ENCODE measurements around the gene PRMT6. TPM values are rescaled to one million over a fixed set of nuclear protein-coding genes. Genes with fewer than 3 reads are reported as not detected.

PRMT6 gene
- polyA plus RNA-seq (2013), result 8.8 TPM in 2 replicates

GRCh38 chr1:107056426-107057196, at the start of gene PRMT6:
Gene PRMT6 (plus strand): TSS chr1:107056674. CDS start chr1:107056716, 42 bp downstream.
- no CpG with 5 or more reads among the region's 73 CpGs for WGBS (ENCODE audit: extremely low coverage, insufficient coverage, insufficient read length)
- Histone ChIP-seq H3K79me2 (ENCODE audit: control insufficient read depth, insufficient read depth, low read length, poor library complexity) (peaks cover 9% of the 10 kb centered on the region), H3K9me3 (ENCODE audit: insufficient read depth, low read depth, low read length) (no peaks in the 10 kb centered on the region), H3K4me1 (ENCODE audit: control insufficient read depth in 1 of 2, insufficient read depth in 2 of 2, low read length in 2 of 2) (peaks cover 0 to 5% of the 10 kb centered on the region in 2 experiments), H2AK5ac (ENCODE audit: low read length) (peak within 1 kb of the TSS; percentile 24), H4K8ac (ENCODE audit: low read depth, low read length) (peak within 1 kb of the TSS; percentile 99), H3K4me2 (ENCODE audit: low read length) (peak within 1 kb of the TSS; percentile 74), H4K91ac (ENCODE audit: low read depth, low read length) (peak within 1 kb of the TSS; percentile 85), H3K79me1 (ENCODE audit: low read length) (peaks cover 10% of the 10 kb centered on the region), H2BK12ac (ENCODE audit: low read length) (peak within 1 kb of the TSS; percentile 9), H3K36me3 (ENCODE audit: control insufficient read depth in 1 of 2, insufficient read depth in 2 of 2, low read length in 2 of 2) (no peaks in the 10 kb centered on the region), H3K18ac (ENCODE audit: low read length) (peak within 1 kb of the TSS; percentile 87), H3K14ac (ENCODE audit: low read length) (peak within 1 kb of the TSS; percentile 88), H3K9ac (ENCODE audit: low read length) (peak within 1 kb of the TSS; percentile 91), H2BK5ac (ENCODE audit: low read depth, low read length, poor library complexity) (peak within 1 kb of the TSS; percentile 64), H4K12ac (ENCODE audit: low read depth, low read length) (peak within 1 kb of the TSS; percentile 94), H3K27ac (ENCODE audit: low read depth, low read length) (peak within 1 kb of the TSS; percentile 1), H3K23ac (ENCODE audit: low read length) (no peak within 1 kb of the TSS), H3K4ac (ENCODE audit: low read depth, low read length) (peak within 1 kb of the TSS; percentile 76), H2AFZ (ENCODE audit: insufficient read depth, low read length, poor library complexity) (peak within 1 kb of the TSS; percentile 96), H3K4me3 (ENCODE audit: low read depth, low read length) (peak within 1 kb of the TSS; percentile 96), H2BK120ac (ENCODE audit: insufficient read depth, low read length, poor library complexity) (peak within 1 kb of the TSS; percentile 63), H3K27me3 (ENCODE audit: insufficient read depth, low read length) (no peaks in the 10 kb centered on the region)
- DNase-seq, result peak in 1 of 2 donors; percentile 63

- Histone ChIP-seq H3K27me3 (ENCODE audit: insufficient read depth, low read length) (no peaks in the 10 kb centered on the region), H2AFZ (ENCODE audit: insufficient read depth, low read length, poor library complexity) (no peak overlapping the region), H2AK5ac (ENCODE audit: low read length) (no peak overlapping the region), H4K12ac (ENCODE audit: low read depth, low read length) (no peak overlapping the region), H4K91ac (ENCODE audit: low read depth, low read length) (no peak overlapping the region), H2BK120ac (ENCODE audit: insufficient read depth, low read length, poor library complexity) (no peak overlapping the region), H3K14ac (ENCODE audit: low read length) (no peak overlapping the region), H4K8ac (ENCODE audit: low read depth, low read length) (no peak overlapping the region), H3K23ac (ENCODE audit: low read length) (no peak overlapping the region), H3K4me1 (ENCODE audit: control insufficient read depth in 1 of 2, insufficient read depth in 2 of 2, low read length in 2 of 2) (no peaks in the 10 kb centered on the region), H2BK12ac (ENCODE audit: low read length) (no peak overlapping the region), H3K9ac (ENCODE audit: low read length) (no peak overlapping the region), H3K27ac (ENCODE audit: low read depth, low read length) (no peak overlapping the region), H3K4me2 (ENCODE audit: low read length) (no peak overlapping the region), H3K36me3 (ENCODE audit: control insufficient read depth in 1 of 2, insufficient read depth in 2 of 2, low read length in 2 of 2) (no peaks in the 10 kb centered on the region), H3K18ac (ENCODE audit: low read length) (no peak overlapping the region), H3K4me3 (ENCODE audit: low read depth, low read length) (no peak overlapping the region), H3K79me1 (ENCODE audit: low read length) (no peaks in the 10 kb centered on the region), H3K79me2 (ENCODE audit: control insufficient read depth, insufficient read depth, low read length, poor library complexity) (no peaks in the 10 kb centered on the region), H2BK5ac (ENCODE audit: low read depth, low read length, poor library complexity) (no peak overlapping the region), H3K9me3 (ENCODE audit: insufficient read depth, low read depth, low read length) (no peaks in the 10 kb centered on the region), H3K4ac (ENCODE audit: low read depth, low read length) (no peak overlapping the region)
- no CpG with 5 or more reads among the region's 3 CpGs for WGBS (ENCODE audit: extremely low coverage, insufficient coverage, insufficient read length)
- no peak for DNase-seq
These were observed 47.2 kb upstream of the PRMT6 start for GRCh38 chr1:107009281-107009680.

GRCh38 chr1:107010582-107010981, 45.9 kb upstream of the PRMT6 start:
- no CpG with 5 or more reads among the region's 3 CpGs for WGBS (ENCODE audit: extremely low coverage, insufficient coverage, insufficient read length)
- H3K14ac ChIP-seq (ENCODE audit: low read length), result no peak overlapping the region
- DNase-seq, result no peak
- H3K4me1 ChIP-seq (ENCODE audit: control insufficient read depth in 1 of 2, insufficient read depth in 2 of 2, low read length in 2 of 2), result no peaks in the 10 kb centered on the region
- no peak overlapping the region for H3K9ac ChIP-seq (ENCODE audit: low read length)
- no peak overlapping the region for H3K23ac ChIP-seq (ENCODE audit: low read length)
- H2AFZ ChIP-seq (ENCODE audit: insufficient read depth, low read length, poor library complexity), result no peak overlapping the region
- H3K36me3 ChIP-seq (ENCODE audit: control insufficient read depth in 1 of 2, insufficient read depth in 2 of 2, low read length in 2 of 2), result no peaks in the 10 kb centered on the region
- no peaks in the 10 kb centered on the region for H3K9me3 ChIP-seq (ENCODE audit: insufficient read depth, low read depth, low read length)
- no peak overlapping the region for H2BK5ac ChIP-seq (ENCODE audit: low read depth, low read length, poor library complexity)
- no peak overlapping the region for H3K4me3 ChIP-seq (ENCODE audit: low read depth, low read length)
- no peaks in the 10 kb centered on the region for H3K27me3 ChIP-seq (ENCODE audit: insufficient read depth, low read length)
- no peak overlapping the region for H3K4ac ChIP-seq (ENCODE audit: low read depth, low read length)
- H2BK12ac ChIP-seq (ENCODE audit: low read length), result no peak overlapping the region
- H4K8ac ChIP-seq (ENCODE audit: low read depth, low read length), result no peak overlapping the region
- no peak overlapping the region for H3K27ac ChIP-seq (ENCODE audit: low read depth, low read length)
- no peak overlapping the region for H2BK120ac ChIP-seq (ENCODE audit: insufficient read depth, low read length, poor library complexity)
- H3K18ac ChIP-seq (ENCODE audit: low read length), result no peak overlapping the region
- no peaks in the 10 kb centered on the region for H3K79me2 ChIP-seq (ENCODE audit: control insufficient read depth, insufficient read depth, low read length, poor library complexity)
- H2AK5ac ChIP-seq (ENCODE audit: low read length), result no peak overlapping the region
- H3K4me2 ChIP-seq (ENCODE audit: low read length), result no peak overlapping the region
- H3K79me1 ChIP-seq (ENCODE audit: low read length), result no peaks in the 10 kb centered on the region
- H4K12ac ChIP-seq (ENCODE audit: low read depth, low read length), result no peak overlapping the region
- no peak overlapping the region for H4K91ac ChIP-seq (ENCODE audit: low read depth, low read length)

- Histone ChIP-seq H2AK5ac (ENCODE audit: low read length) (no peak overlapping the region), H3K79me2 (ENCODE audit: control insufficient read depth, insufficient read depth, low read length, poor library complexity) (no peaks in the 10 kb centered on the region), H3K4me3 (ENCODE audit: low read depth, low read length) (no peak overlapping the region), H2AFZ (ENCODE audit: insufficient read depth, low read length, poor library complexity) (no peak overlapping the region), H3K4me2 (ENCODE audit: low read length) (no peak overlapping the region), H2BK12ac (ENCODE audit: low read length) (no peak overlapping the region), H3K23ac (ENCODE audit: low read length) (no peak overlapping the region), H3K4ac (ENCODE audit: low read depth, low read length) (no peak overlapping the region), H3K18ac (ENCODE audit: low read length) (no peak overlapping the region), H3K36me3 (ENCODE audit: control insufficient read depth in 1 of 2, insufficient read depth in 2 of 2, low read length in 2 of 2) (no peaks in the 10 kb centered on the region), H2BK120ac (ENCODE audit: insufficient read depth, low read length, poor library complexity) (no peak overlapping the region), H2BK5ac (ENCODE audit: low read depth, low read length, poor library complexity) (no peak overlapping the region), H3K9me3 (ENCODE audit: insufficient read depth, low read depth, low read length) (no peaks in the 10 kb centered on the region), H3K79me1 (ENCODE audit: low read length) (no peaks in the 10 kb centered on the region), H3K4me1 (ENCODE audit: control insufficient read depth in 1 of 2, insufficient read depth in 2 of 2, low read length in 2 of 2) (no peaks in the 10 kb centered on the region), H4K8ac (ENCODE audit: low read depth, low read length) (no peak overlapping the region), H3K27ac (ENCODE audit: low read depth, low read length) (no peak overlapping the region), H4K12ac (ENCODE audit: low read depth, low read length) (no peak overlapping the region), H4K91ac (ENCODE audit: low read depth, low read length) (no peak overlapping the region), H3K9ac (ENCODE audit: low read length) (no peak overlapping the region), H3K14ac (ENCODE audit: low read length) (no peak overlapping the region), H3K27me3 (ENCODE audit: insufficient read depth, low read length) (no peaks in the 10 kb centered on the region)
- DNase-seq, result no peak
- WGBS (ENCODE audit: extremely low coverage, insufficient coverage, insufficient read length), result no CpG with 5 or more reads among the region's 3 CpGs
These were observed 40.0 kb upstream of the PRMT6 start for GRCh38 chr1:107016376-107016978.

Measured in trophoblast cell (in vitro differentiated cells and primary cell).